K562 (cell line): Measurements from ENCODE around the gene LAPTM5. TPM values are rescaled to one million over a fixed set of nuclear protein-coding genes. Genes with fewer than 3 reads are reported as not detected.
A peak's percentile ranks its signal among the peaks of the same experiment; 100 is the strongest.

Source experiments
- ATAC-seq: fragments of 200-7000 bp; cut with Tn5 transposase; 3 replicates; pipeline ENCODE4 v1.9.1; 2020; ENCODE audit warnings: moderate library complexity
- BruUV-seq: library from RNA; stranded (reverse); fragments of 400-500 nt; replicated peaks from 2 replicates; lab custom pipeline; 2021; lab: Mats Ljungman, UMichigan
- CTCF ChIA-PET: fragments of 300-600 bp; formaldehyde crosslinking; extraction: SDS; loops from one replicate; lab custom pipeline; 2021; ENCODE audit warnings: low intra/inter-chr PET ratio; lab: Yijun Ruan, JAX
- POLR2A ChIA-PET: fragments of 300-600, 350-650 bp; sonication (Branson Sonifier 250); formaldehyde crosslinking; extraction: SDS; loops from one replicate; lab custom pipeline; 2021; ENCODE audit warnings: antibody characterized with exemption, inconsistent platforms; lab: Yijun Ruan, JAX
- DNase-seq, 4 experiments: peaks; one replicate each; pipeline versions ENCODE4 v3.0.0 to v3.0.0-alpha.2; 2011 to 2018; ENCODE audit warnings: low spot score in 3 of 4, mixed read lengths in 3 of 4; ENCODE audit errors: extremely low read depth in 1 of 4
- FAIRE-seq: peaks from 2 replicates; lab custom pipeline; 2011; peaks lifted over from hg19 to GRCh38; lab: Jason Lieb, UNC
- H2AFZ ChIP-seq: 2 replicates; pipeline ENCODE4 v1.6.0; 2011; ENCODE audit warnings: low read depth, low read length, control low read depth, inconsistent platforms
- H3K27ac ChIP-seq: fragments of 200-600 bp; 3 replicates; pipeline ENCODE4 v1.8.0; 2011; ENCODE audit warnings: low read depth, mild to moderate bottlenecking, control low read depth, inconsistent platforms, low read length, moderate library complexity, mixed read lengths; ENCODE audit errors: extremely low read depth
- H3K27me3 ChIP-seq, 2 experiments: fragments of 300-600 bp in 1 of 2; 2 replicates in 1 of 2; 3 replicates in 1 of 2; pipeline versions ENCODE4 v1.6.0 to v1.8.0; 2011; ENCODE audit warnings: inconsistent platforms in 2 of 2, low read length in 2 of 2, mild to moderate bottlenecking in 1 of 2, mixed read lengths in 1 of 2, moderate library complexity in 1 of 2; ENCODE audit not compliant: control insufficient read depth in 2 of 2, insufficient read depth in 2 of 2
- H3K36me3 ChIP-seq: fragments of 300-600 bp; 3 replicates; pipeline ENCODE4 v1.8.0; 2011; ENCODE audit warnings: mild to moderate bottlenecking, low read length, inconsistent platforms; ENCODE audit not compliant: control insufficient read depth, insufficient read depth
- H3K4me1 ChIP-seq, 2 experiments: fragments of 200-600 bp in 1 of 2; replicated peaks in 1 of 2; 2 replicates in 1 of 2; 3 replicates in 1 of 2; pipeline versions ENCODE4 v1.5.1 to v1.8.0; 2011; ENCODE audit warnings: inconsistent platforms in 2 of 2, low read length in 2 of 2, mild to moderate bottlenecking in 1 of 2, mixed read lengths in 1 of 2, moderate library complexity in 1 of 2; ENCODE audit not compliant: control insufficient read depth in 2 of 2, insufficient read depth in 2 of 2
- H3K4me2 ChIP-seq: 2 replicates; pipeline ENCODE4 v1.6.1; 2011; ENCODE audit warnings: low read length, control low read depth, inconsistent platforms, mixed read lengths; ENCODE audit not compliant: insufficient read depth
- H3K4me3 ChIP-seq: fragments of 200-600 bp; sonication (generic), shearing (Covaris generic); 2 replicates; pipeline ENCODE4 v1.5.1; 2016; ENCODE audit warnings: control low read depth, inconsistent platforms
- H3K79me2 ChIP-seq: fragments of 200-600 bp; 3 replicates; pipeline ENCODE4 v1.8.0; 2011; ENCODE audit warnings: low read length, inconsistent platforms; ENCODE audit not compliant: control insufficient read depth, insufficient read depth
- H3K9ac ChIP-seq, 2 experiments: 2 replicates each; pipeline versions ENCODE4 v1.6.0 to v1.6.1; 2011; ENCODE audit warnings: low read depth in 2 of 2, low read length in 2 of 2, control low read depth in 1 of 2, inconsistent platforms in 1 of 2, mild to moderate bottlenecking in 1 of 2, mixed read lengths in 1 of 2; ENCODE audit not compliant: insufficient read depth in 1 of 2
- H3K9me1 ChIP-seq: one replicate; pipeline ENCODE4 v1.6.0; 2011; ENCODE audit warnings: inconsistent platforms, mild to moderate bottlenecking, low read length, moderate library complexity; ENCODE audit not compliant: control insufficient read depth, insufficient read depth
- H3K9me3 ChIP-seq: replicated peaks from 2 replicates; pipeline ENCODE4 v1.5.1; 2011; ENCODE audit warnings: low read depth, low read length, inconsistent platforms; ENCODE audit not compliant: control insufficient read depth, insufficient read depth
- H4K20me1 ChIP-seq: replicated peaks from 2 replicates; pipeline ENCODE4 v1.6.1; 2011; ENCODE audit warnings: low read length, inconsistent platforms, mixed read lengths; ENCODE audit not compliant: control insufficient read depth, insufficient read depth
- CREM ChIP-seq: IDR thresholded peaks from 2 replicates; pipeline ENCODE4 v1.6.1; 2014; ENCODE audit warnings: antibody characterized with exemption, low read depth
- FIP1L1 ChIP-seq: fragments of 200-400 bp; formaldehyde crosslinking; IDR thresholded peaks from 2 replicates; pipeline ENCODE4 v1.6.1; 2018; ENCODE audit warnings: mild to moderate bottlenecking, low read depth, low read length; ENCODE audit not compliant: poor library complexity, severe bottlenecking
- MTA3 ChIP-seq: fragments of 450-650 bp; formaldehyde crosslinking; IDR thresholded peaks from 2 replicates; pipeline ENCODE4 v1.6.1; 2017; ENCODE audit warnings: mild to moderate bottlenecking, borderline replicate concordance
- NFYB ChIP-seq: IDR thresholded peaks from 2 replicates; pipeline ENCODE4 v1.6.1; 2011; ENCODE audit warnings: mild to moderate bottlenecking, moderate library complexity; ENCODE audit not compliant: insufficient read length; ENCODE audit errors: extremely low read depth
- RAD21 ChIP-seq, 2 experiments: fragments of 250-450 bp in 1 of 2; fragments of 450-650 bp in 1 of 2; sonication (Bioruptor Pico) in 1 of 2; formaldehyde crosslinking in 1 of 2; IDR thresholded peaks in 1 of 2; conservative IDR thresholded peaks in 1 of 2; 2 replicates each; pipeline versions ENCODE4 v1.4.0 to v1.8.0; 2020 to 2022; ENCODE audit warnings: mild to moderate bottlenecking in 2 of 2, moderate library complexity in 1 of 2
- RFX5 ChIP-seq: IDR thresholded peaks from 2 replicates; pipeline ENCODE4 v1.6.1; 2011; ENCODE audit warnings: low read depth, mild to moderate bottlenecking, improper control_type of control experiment, low read length
- WGBS: fragments of 100-300 bp; shearing (Covaris generic); methylation state at CpG from one replicate; pipeline ENCODE4 v1.1.6; 2016; ENCODE audit warnings: low coverage, mixed read lengths; ENCODE audit not compliant: insufficient coverage; ENCODE audit errors: missing lambda C conversion rate; 5-methylcytosine and 5-hydroxymethylcytosine counted together
- in situ Hi-C: fragments of 300-500 bp; cut with MboI; formaldehyde crosslinking; loops from 4 replicates; pipeline ENCODE4 v1.15.0; 2018; ENCODE audit warnings: inconsistent platforms, mixed read lengths
- intact Hi-C: fragments of 100-400 bp; cut with micrococcal nuclease; formaldehyde crosslinking; loops from 2 replicates; pipeline ENCODE4 v1.14.2; 2022
- polyA plus RNA-seq, 8 experiments: library from polyadenylated mRNA; depleted of rRNA in 4 of 8; stranded (reverse) in 5 of 8; unstranded in 3 of 8; fragments of >200 nt; fragmentation: Nextera tagmentation in 2 of 8; fragmentation: Illumina TruSeq in 1 of 8; extraction: Ambion mirVana in 2 of 8; extraction: Trizol in 1 of 8; gene quantifications; 2 replicates each; pipeline versions ENCODE4 v1.2.1 to v1.2.3, GENCODE V29; 2011 to 2014; ENCODE audit warnings: inconsistent platforms in 1 of 8, missing spikeins in 1 of 8
- total RNA-seq, 7 experiments: library from RNA; depleted of rRNA in 6 of 7; stranded (reverse); fragments of >200 nt in 6 of 7; fragmentation: Illumina TruSeq in 2 of 7; extraction: Trizol in 2 of 7; gene quantifications; 2 replicates each; pipeline versions ENCODE4 v1.2.1 to v1.2.3, GENCODE V29; 2011 to 2021; ENCODE audit warnings: low replicate concordance in 1 of 7
- TF ChIP-seq, protein P1 (sequence below): sonication (generic); formaldehyde crosslinking; IDR thresholded peaks from 2 replicates; pipeline ENCODE4 v1.9.0; 2022; ENCODE audit warnings: mild to moderate bottlenecking, missing genetic modification reagents
- TF ChIP-seq, protein P2 (sequence below), 3 experiments: IDR thresholded peaks in 2 of 3; conservative IDR thresholded peaks in 1 of 3; 2 replicates each; pipeline ENCODE4 v1.5.1; 2011 to 2012; ENCODE audit warnings: low read length in 3 of 3, mild to moderate bottlenecking in 3 of 3, control low read depth in 2 of 3, improper control_type of control experiment in 1 of 3, inconsistent platforms in 1 of 3, low read depth in 1 of 3, mixed read lengths in 1 of 3, moderate library complexity in 1 of 3; ENCODE audit not compliant: insufficient read depth in 2 of 3
- TF ChIP-seq, protein P3 (sequence below), 2 experiments: IDR thresholded peaks; 2 replicates each; pipeline ENCODE4 v1.6.1; 2011; ENCODE audit warnings: borderline replicate concordance in 1 of 2, control low read depth in 1 of 2, low read depth in 1 of 2, low read length in 1 of 2, mild to moderate bottlenecking in 1 of 2, mixed read lengths in 1 of 2, moderate library complexity in 1 of 2; ENCODE audit not compliant: insufficient read depth in 1 of 2, insufficient read length in 1 of 2, poor library complexity in 1 of 2, severe bottlenecking in 1 of 2; ENCODE audit errors: extremely low read depth in 1 of 2
- TF ChIP-seq, protein P4 (sequence below): sonication (generic); formaldehyde crosslinking; IDR thresholded peaks from 2 replicates; pipeline ENCODE4 v1.5.0; 2020; ENCODE audit warnings: missing genetic modification reagents

Gene LAPTM5
- total and polyA plus RNA-seq, 9 of the 15 experiments (the other 6 are each of a cell fraction or from before 2014, with no cell fraction given): 2.4 to 47.3 (median 20.3) TPM

DNA sequence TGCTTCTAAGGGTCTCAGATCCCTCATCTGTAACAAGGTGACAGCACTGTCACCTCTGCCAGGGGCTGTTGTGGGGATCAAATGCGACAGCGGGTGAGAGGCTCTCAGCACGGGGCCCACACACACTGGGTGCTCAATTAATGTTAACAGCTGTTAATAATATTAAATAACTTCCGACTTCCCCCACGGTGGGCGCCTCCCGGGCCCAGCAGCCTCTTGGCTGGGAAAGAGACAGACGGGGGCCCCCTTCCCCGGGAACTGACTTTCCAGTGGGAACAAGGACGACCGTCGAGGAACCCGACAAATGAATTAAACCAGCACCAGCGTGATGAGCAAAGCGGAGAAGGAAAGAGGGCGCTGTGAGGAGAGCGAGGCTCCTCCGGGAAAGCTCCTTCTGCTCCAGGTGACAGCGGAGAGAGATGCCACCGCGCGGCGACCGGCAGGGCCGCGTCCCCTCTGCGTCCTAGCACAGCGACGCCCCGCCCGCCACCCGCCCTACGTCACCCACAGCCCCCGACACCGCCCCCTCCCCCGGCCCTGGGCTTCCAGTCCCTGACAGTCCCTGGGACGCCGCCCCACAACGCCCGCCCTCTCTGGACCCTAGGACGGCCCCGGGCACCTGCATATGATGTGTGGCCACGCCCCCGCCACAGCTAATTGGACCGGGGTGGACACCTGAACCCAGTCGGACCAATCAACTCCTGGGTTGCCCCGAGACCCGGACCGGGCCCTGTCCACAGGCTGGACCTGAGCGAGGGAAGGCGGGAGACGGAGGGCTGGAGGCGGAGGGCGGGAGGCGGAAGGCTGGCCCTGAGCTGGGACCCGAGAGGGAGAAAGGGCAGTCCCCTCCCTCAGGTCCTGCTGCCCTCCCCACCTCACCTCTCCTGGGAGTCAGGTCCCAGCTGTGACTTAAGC is 72.4 kb downstream of the LAPTM5 start:
- Histone ChIP-seq H3K9me1 (no peaks in the 10 kb centered on the region), H3K4me2 (peak overlapping the region; percentile 17; the same call in 1 of the 2 replicates), H3K27ac (no peak overlapping the region), H3K4me1 (peaks cover 0 to 8% of the 10 kb centered on the region in 2 experiments; a peak in 1 of 5 replicates), H2AFZ (0 out of 2 replicates have a peak overlapping the region, but pooled peaks have one; percentile 22), H3K9me3 (no peaks in the 10 kb centered on the region), H3K36me3 (no peaks in the 10 kb centered on the region), H4K20me1 (0 out of 2 replicates have a peak, but pooled peaks cover 2% of the 10 kb centered on the region), H3K4me3 (no peak overlapping the region), H3K9ac (peak overlapping the region in 1 of 2 experiments; percentile 62; a peak in 1 of 4 replicates), H3K27me3 (peaks cover 19 to 53% of the 10 kb centered on the region in 2 experiments; a peak in 4 of 5 replicates), H3K79me2 (no peaks in the 10 kb centered on the region)
- TF ChIP-seq, protein P1, sequence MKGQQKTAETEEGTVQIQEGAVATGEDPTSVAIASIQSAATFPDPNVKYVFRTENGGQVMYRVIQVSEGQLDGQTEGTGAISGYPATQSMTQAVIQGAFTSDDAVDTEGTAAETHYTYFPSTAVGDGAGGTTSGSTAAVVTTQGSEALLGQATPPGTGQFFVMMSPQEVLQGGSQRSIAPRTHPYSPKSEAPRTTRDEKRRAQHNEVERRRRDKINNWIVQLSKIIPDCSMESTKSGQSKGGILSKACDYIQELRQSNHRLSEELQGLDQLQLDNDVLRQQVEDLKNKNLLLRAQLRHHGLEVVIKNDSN: peak; percentile 42; the same call in 1 of the 2 replicates
- TF ChIP-seq RFX5: no peak
- 0 out of 4 replicates have a peak, but pooled peaks of 1 of the 2 experiments have one; percentile 14 for TF ChIP-seq RAD21 (CRISPR knock-in tag; conservative IDR thresholded peaks at IDR 0.05 in 1 of 2, IDR thresholded peaks at IDR 0.05 in 1 of 2)
- TF ChIP-seq FIP1L1: no peak
- TF ChIP-seq, protein P2, sequence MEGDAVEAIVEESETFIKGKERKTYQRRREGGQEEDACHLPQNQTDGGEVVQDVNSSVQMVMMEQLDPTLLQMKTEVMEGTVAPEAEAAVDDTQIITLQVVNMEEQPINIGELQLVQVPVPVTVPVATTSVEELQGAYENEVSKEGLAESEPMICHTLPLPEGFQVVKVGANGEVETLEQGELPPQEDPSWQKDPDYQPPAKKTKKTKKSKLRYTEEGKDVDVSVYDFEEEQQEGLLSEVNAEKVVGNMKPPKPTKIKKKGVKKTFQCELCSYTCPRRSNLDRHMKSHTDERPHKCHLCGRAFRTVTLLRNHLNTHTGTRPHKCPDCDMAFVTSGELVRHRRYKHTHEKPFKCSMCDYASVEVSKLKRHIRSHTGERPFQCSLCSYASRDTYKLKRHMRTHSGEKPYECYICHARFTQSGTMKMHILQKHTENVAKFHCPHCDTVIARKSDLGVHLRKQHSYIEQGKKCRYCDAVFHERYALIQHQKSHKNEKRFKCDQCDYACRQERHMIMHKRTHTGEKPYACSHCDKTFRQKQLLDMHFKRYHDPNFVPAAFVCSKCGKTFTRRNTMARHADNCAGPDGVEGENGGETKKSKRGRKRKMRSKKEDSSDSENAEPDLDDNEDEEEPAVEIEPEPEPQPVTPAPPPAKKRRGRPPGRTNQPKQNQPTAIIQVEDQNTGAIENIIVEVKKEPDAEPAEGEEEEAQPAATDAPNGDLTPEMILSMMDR (IDR thresholded peaks at IDR 0.05 in 2 of 3, conservative IDR thresholded peaks at IDR 0.05 in 1 of 3; ENCODE audit: insufficient read depth in 2 of 3, low read depth in 1 of 3, low read length in 3 of 3): peak; percentile 19 to 61 (median 35); a peak in 4 of 6 replicates
- peak; percentile 31 for TF ChIP-seq NFYB
- TF ChIP-seq CREM: 0 out of 2 replicates have a peak, but pooled peaks have one; percentile 8
- TF ChIP-seq, protein P3, sequence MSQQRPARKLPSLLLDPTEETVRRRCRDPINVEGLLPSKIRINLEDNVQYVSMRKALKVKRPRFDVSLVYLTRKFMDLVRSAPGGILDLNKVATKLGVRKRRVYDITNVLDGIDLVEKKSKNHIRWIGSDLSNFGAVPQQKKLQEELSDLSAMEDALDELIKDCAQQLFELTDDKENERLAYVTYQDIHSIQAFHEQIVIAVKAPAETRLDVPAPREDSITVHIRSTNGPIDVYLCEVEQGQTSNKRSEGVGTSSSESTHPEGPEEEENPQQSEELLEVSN (IDR thresholded peaks at IDR 0.05; ENCODE audit: borderline replicate concordance in 1 of 2, extremely low read depth in 1 of 2, insufficient read depth in 1 of 2, insufficient read length in 1 of 2, low read depth in 1 of 2, low read length in 1 of 2, poor library complexity in 1 of 2, severe bottlenecking in 1 of 2): peak in 1 of 2 experiments; percentile 17
- no peak for TF ChIP-seq MTA3
- TF ChIP-seq, protein P4, sequence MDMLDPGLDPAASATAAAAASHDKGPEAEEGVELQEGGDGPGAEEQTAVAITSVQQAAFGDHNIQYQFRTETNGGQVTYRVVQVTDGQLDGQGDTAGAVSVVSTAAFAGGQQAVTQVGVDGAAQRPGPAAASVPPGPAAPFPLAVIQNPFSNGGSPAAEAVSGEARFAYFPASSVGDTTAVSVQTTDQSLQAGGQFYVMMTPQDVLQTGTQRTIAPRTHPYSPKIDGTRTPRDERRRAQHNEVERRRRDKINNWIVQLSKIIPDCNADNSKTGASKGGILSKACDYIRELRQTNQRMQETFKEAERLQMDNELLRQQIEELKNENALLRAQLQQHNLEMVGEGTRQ: peak; percentile 36; the same call in 1 of the 2 replicates
- POLR2A ChIA-PET: interaction anchor here (0.6 to 0.9 kb wide), 3 partner anchors 9 to 38 kb away, joined by 3 read pairs; no protein-coding TSS in a partner anchor
- intact Hi-C loops (no loop called here), in situ Hi-C loops (no loop called here)
- peak; percentile 60 to 84 (median 74) for DNase-seq
- peak; percentile 44 for FAIRE-seq
- peak; percentile 94 for ATAC-seq
- no TSS peak for BruUV-seq
- CTCF ChIA-PET: no interaction called here
- WGBS: 3% methylated on average over 38 of the region's 56 CpGs
